Muscle of back (tissue), 11 donors: Measurements from ENCODE around the gene AGTPBP1. TPM values are rescaled to one million over a fixed set of nuclear protein-coding genes. Genes with fewer than 3 reads are reported as not detected.

ENCODE experiments used
- DNase-seq, 3 donors: peaks; one replicate each; pipeline versions ENCODE4 v3.0.0 to v3.0.0-alpha.2; 2013
- polyA plus RNA-seq, 10 donors: library from polyadenylated mRNA; unstranded; fragments of 120-200 nt; gene quantifications; one replicate each; pipeline ENCODE4 v1.2.1, GENCODE V29; 2013; ENCODE audit not compliant: insufficient read length in 10 of 10

Gene AGTPBP1
- polyA plus RNA-seq, 10 donors = 12.4 to 18.6 (median 14.6) TPM

DNA sequence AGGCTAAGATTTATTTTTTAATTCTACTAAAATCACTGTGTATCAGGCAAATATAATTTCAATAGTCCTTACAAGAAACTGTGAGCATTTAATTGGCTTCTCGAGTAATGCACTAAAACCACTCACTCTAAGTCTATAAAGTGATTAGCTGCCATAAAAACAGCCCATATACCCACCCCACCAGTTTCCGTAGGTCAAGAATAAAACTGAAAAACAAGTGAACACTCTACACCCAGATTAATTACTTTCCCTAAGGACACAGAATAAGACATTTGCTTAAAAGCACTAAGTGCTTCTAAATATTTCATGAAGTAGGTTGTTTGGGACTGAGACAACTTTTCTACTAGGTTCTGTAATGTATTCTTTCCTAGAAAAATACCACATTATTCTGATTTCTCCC, 194.2 kb downstream of the AGTPBP1 start:
- DNase-seq = no peak

- DNase-seq = no peak
Measured at GRCh38 chr9:85543196-85543595, 198.6 kb downstream of the AGTPBP1 start.

- DNase-seq = no peak
Measured at GRCh38 chr9:85541876-85542275, 199.9 kb downstream of the AGTPBP1 start.

DNA sequence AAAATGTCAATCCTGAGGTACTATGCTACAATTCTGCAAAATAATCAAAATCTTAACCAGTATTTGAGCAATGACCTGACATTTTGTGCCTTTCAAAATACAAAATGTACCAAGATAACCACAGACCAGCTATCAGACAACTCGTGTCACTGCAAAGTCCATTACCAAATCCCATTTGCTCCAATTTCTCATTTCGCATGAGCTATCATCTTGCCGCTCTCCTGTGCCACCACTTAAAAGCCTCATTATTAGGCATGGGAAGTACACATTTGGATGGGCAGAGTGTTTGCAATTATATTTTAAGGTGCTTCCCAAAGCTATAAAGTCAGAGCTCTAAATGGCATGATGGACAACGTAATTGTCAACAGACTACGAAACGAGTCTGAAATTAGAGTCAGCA, 205.2 kb downstream of the AGTPBP1 start:
- no peak for DNase-seq

GRCh38 chr9:85536076-85536475, 205.7 kb downstream of the AGTPBP1 start:
- peak in 1 of 3 donors; percentile 30 for DNase-seq

GRCh38 chr9:85534340-85534739, 207.4 kb downstream of the AGTPBP1 start:
- peak in 1 of 3 donors; percentile 17 for DNase-seq

GRCh38 chr9:85533538-85533937, 208.2 kb downstream of the AGTPBP1 start:
- DNase-seq = no peak

DNA sequence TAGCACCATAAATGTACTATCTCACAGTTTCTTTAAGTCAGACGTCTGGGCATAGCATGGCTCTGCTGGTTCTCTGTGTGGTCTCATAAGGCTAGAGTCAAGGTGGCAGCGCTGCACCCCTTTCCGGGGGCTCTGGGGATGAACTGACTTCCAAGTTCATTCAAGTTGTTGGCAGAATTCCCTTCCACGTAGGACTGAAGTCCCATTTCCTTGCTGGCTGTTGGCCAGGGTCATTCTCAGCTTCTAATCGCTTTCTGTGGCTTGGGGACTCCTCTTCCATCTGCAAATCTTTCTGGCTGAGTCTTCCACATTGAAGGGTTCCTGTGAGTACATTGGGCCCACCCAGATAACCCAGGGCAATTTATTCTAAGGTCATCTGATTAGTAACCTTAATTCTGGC, 211.0 kb downstream of the AGTPBP1 start:
- no peak for DNase-seq

- no peak for DNase-seq
Measured at GRCh38 chr9:85528607-85529006, 213.1 kb downstream of the AGTPBP1 start.

- no peak for DNase-seq
Measured at GRCh38 chr9:85528142-85528541, 213.6 kb downstream of the AGTPBP1 start.

- DNase-seq = peak in 1 of 3 donors; percentile 28
Measured at GRCh38 chr9:85527331-85528020, 214.3 kb downstream of the AGTPBP1 start.

GRCh38 chr9:85524531-85524930, 217.2 kb downstream of the AGTPBP1 start:
- DNase-seq = no peak

- no peak for DNase-seq
Measured at GRCh38 chr9:85523202-85523601, 218.6 kb downstream of the AGTPBP1 start.

GRCh38 chr9:85522459-85523092, 219.2 kb downstream of the AGTPBP1 start:
- DNase-seq = peak; percentile 26 to 90 (median 72)

DNA sequence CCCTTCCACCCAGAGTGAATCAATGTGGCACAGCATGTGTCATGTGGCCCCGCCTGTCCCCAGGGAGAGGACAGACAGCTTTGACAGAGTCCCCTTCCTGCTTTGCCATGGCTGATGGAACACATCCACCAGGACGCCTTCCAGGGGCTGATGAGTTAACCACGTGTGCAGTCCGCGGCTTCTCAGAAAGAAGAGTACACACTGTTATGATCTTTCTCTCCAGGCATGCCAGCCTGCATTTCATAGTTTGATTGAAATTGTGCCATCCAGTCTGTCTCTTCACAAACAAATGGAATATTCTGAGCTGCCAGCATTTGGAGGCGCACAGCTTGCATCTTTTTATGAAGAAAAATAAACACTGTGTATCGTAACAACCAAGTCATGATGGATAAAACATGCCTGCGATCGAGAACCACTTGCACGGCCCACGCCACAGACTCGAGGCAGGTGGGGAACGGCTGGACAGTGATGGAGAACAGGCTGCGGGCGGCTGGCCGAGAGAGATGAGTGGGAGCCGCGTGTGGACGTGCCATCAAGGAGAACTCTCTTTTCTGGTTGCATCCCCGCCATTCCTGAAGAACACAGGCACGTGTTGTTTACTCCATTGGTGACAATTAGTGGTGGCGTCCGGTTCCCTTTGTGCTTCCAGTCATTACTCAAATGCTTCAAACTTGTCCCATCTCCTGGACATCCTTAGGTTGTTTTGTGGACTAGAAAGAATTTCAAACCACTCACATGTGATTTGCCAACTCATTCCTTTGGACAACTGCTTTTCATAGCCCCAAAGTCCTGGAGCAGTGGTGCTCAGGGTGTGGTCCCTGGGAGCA, 220.2 kb downstream of the AGTPBP1 start:
- peak in 2 of 3 donors; percentile 44 to 54 for DNase-seq

DNA sequence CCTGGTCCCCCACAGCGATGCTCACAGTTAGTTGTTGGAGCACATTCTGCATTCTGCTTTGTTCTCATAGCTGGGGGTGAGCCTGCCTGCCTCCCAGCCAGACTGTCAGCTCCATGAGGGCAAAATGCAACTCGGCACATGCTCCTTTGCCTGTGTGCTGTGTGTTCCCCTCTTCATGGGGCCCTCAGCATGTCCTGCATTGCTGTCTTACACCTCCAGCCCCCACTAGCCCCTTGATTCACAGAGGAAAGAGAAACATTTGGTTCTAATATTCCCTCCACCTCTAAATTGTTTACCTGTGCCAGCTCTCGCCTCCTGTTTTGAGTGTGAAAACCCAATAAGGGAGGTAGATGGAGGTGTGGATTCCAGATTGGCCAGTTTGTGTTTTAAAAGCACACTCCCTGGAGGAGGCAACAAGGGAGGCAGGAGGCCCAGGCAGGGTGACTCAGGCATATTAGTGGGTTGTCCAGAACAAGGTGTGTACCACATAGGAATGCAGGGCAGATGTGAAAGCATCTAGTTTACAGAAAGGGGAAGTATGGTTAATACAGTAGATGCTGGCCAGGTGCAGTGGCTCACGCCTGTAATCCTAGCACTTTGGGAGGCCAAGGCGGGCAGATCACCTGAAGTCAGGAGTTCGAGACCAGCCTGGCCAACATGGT, 224.6 kb downstream of the AGTPBP1 start:
- DNase-seq = no peak

GRCh38 chr9:85516455-85516854, 225.3 kb downstream of the AGTPBP1 start:
- no peak for DNase-seq

DNA sequence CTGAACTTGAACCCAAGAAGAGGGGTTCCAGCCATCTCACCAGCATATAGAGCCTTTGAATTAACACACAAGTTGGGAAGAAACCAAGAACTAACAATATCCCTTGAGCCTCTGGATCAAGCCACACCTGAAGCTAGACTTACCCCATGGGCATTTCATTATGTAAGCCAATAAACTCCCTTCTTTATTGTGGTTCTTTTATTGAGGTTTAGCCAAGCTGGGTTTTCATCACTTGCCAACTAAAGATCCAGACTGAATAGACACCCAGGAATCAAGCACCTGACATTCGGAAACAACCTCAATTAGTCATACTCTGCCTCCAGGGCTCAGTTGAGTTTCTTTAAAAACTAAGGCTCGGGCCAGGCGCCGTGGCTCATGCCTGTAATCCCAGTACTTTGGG, 226.7 kb downstream of the AGTPBP1 start:
- DNase-seq = no peak

DNA sequence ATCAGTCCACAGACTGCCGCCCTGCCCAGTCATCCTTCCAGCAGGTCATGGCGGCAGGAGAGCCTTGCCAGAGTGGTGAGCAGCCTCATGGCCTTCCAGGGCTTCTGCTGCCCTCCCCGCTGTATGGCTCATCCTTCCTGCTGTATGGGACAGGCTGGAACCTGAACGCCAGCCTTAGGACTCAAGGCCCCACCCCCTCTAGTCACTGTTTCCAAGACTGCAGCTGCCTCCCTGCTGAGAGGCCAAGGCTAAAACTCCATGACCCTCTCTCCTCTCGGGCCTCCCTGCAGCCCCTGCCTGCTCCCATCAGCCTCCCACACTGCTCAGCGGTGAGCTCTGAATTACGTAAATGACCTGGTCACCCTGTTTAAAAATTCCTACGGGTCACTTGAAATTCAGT, 227.5 kb downstream of the AGTPBP1 start:
- DNase-seq = peak in 1 of 3 donors; percentile 57

DNA sequence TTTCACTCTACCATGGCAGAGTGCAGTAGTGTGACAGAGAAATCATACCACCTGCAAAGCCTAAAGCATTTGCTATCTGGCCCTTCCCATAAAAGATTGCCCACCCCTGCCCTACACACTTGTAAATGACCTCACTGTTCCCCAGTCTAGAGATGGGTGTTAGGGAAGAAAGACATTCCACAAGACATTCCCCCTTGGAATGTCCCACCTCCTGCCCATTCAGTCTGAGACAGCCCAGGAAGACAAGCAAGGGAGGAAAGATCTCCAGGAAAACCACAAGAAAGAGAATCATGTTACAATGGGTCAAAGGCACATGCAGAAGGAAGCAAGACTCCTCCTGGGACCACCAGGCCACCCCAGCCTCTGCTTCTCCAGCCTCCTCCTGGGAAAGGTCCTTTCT, 230.0 kb downstream of the AGTPBP1 start:
- DNase-seq = no peak

GRCh38 chr9:85510830-85511504, 230.8 kb downstream of the AGTPBP1 start:
- DNase-seq = peak in 2 of 3 donors; percentile 38 to 63

- DNase-seq = no peak
Measured at GRCh38 chr9:85508616-85509015, 233.1 kb downstream of the AGTPBP1 start.
